ENCODE measurements around the gene PIGR.
"Not testable (repeated sequence)": the region's sequence is repeated elsewhere in the genome, so short reads cannot be mapped to it uniquely, and the experiment has no call there.

PIGR gene

GRCh38 chr1:206940588-206940936, 5.7 kb downstream of the PIGR start:
- DNase-seq (ENCODE audit: low read depth, low spot score), result no peak
- no peak overlapping the region for H3K4me3 ChIP-seq (ENCODE audit: low read length)

- no peak overlapping the region for H3K4me3 ChIP-seq (ENCODE audit: low read length)
- no peak for DNase-seq (ENCODE audit: low read depth, low spot score)
These were observed 6.3 kb downstream of the PIGR start for GRCh38 chr1:206939841-206940587.

- no peak for DNase-seq (ENCODE audit: low read depth, low spot score)
- no peak overlapping the region for H3K4me3 ChIP-seq (ENCODE audit: low read length)
These were observed 7.1 kb downstream of the PIGR start for GRCh38 chr1:206939131-206939530.

- DNase-seq (ENCODE audit: low read depth, low spot score), result no peak
- no peak overlapping the region for H3K4me3 ChIP-seq (ENCODE audit: low read length)
These were observed 8.8 kb downstream of the PIGR start for GRCh38 chr1:206937425-206937824.

- DNase-seq (ENCODE audit: low read depth, low spot score), result no peak
- no peak overlapping the region for H3K4me3 ChIP-seq (ENCODE audit: low read length)
These were observed 10.7 kb downstream of the PIGR start for GRCh38 chr1:206935491-206936067.

GRCh38 chr1:206933333-206933945, 12.8 kb downstream of the PIGR start:
- no peak for DNase-seq (ENCODE audit: low read depth, low spot score)
- no peak overlapping the region for H3K4me3 ChIP-seq (ENCODE audit: low read length)

GRCh38 chr1:206932177-206932576, 14.1 kb downstream of the PIGR start:
- DNase-seq (ENCODE audit: low read depth, low spot score), result no peak
- no peak overlapping the region for H3K4me3 ChIP-seq (ENCODE audit: low read length)

GRCh38 chr1:206931709-206932108, 14.6 kb downstream of the PIGR start:
- DNase-seq (ENCODE audit: low read depth, low spot score), result no peak
- H3K4me3 ChIP-seq (ENCODE audit: low read length), result no peak overlapping the region

GRCh38 chr1:206930210-206930798, 16.0 kb downstream of the PIGR start:
- no peak overlapping the region for H3K4me3 ChIP-seq (ENCODE audit: low read length)
- no peak for DNase-seq (ENCODE audit: low read depth, low spot score)

GRCh38 chr1:206929524-206929923, 16.7 kb downstream of the PIGR start:
- no peak for DNase-seq (ENCODE audit: low read depth, low spot score)
- H3K4me3 ChIP-seq (ENCODE audit: low read length), result no peak overlapping the region

GRCh38 chr1:206926286-206926685, 20.0 kb downstream of the PIGR start:
- no peak for DNase-seq (ENCODE audit: low read depth, low spot score)
- no peak overlapping the region for H3K4me3 ChIP-seq (ENCODE audit: low read length)

GRCh38 chr1:206925106-206925736, 21.0 kb downstream of the PIGR start:
- DNase-seq (ENCODE audit: low read depth, low spot score), result peak; percentile 76
- no peak overlapping the region for H3K4me3 ChIP-seq (ENCODE audit: low read length)

- DNase-seq (ENCODE audit: low read depth, low spot score), result no peak
- no peak overlapping the region for H3K4me3 ChIP-seq (ENCODE audit: low read length)
These were observed 21.6 kb downstream of the PIGR start for GRCh38 chr1:206924592-206925105.

- H3K4me3 ChIP-seq (ENCODE audit: low read length); DNase-seq (ENCODE audit: low read depth, low spot score): not testable (repeated sequence)
These were observed 22.2 kb downstream of the PIGR start for GRCh38 chr1:206923961-206924557.

- peak overlapping the region; percentile 48 for H3K4me3 ChIP-seq (ENCODE audit: low read length)
- DNase-seq (ENCODE audit: low read depth, low spot score), result peak; percentile 90
These were observed 23.0 kb downstream of the PIGR start for GRCh38 chr1:206923009-206923960.

GRCh38 chr1:206922524-206922923, 23.7 kb downstream of the PIGR start:
- H3K4me3 ChIP-seq (ENCODE audit: low read length), result peak overlapping the region; percentile 48
- no peak for DNase-seq (ENCODE audit: low read depth, low spot score)

GRCh38 chr1:206921772-206922265, 24.4 kb downstream of the PIGR start, which contains the start of gene FCMR:
FCMR (minus strand) TSS chr1:206921941; CDS start chr1:206921854, 87 bp downstream.
- peak; percentile 87 for DNase-seq (ENCODE audit: low read depth, low spot score)

GRCh38 chr1:206918076-206918475, 28.2 kb downstream of the PIGR start:
- no peak overlapping the region for H3K4me3 ChIP-seq (ENCODE audit: low read length)
- peak; percentile 58 for DNase-seq (ENCODE audit: low read depth, low spot score)

More at GRCh38 chr1:206921772-206922265, 24.4 kb downstream of the PIGR start, which contains the start of gene FCMR:
- H3K4me3 ChIP-seq (ENCODE audit: low read length), result peak within 1 kb of the TSS; percentile 48
